Measurements from ENCODE around the gene TMEM200B.
"Not testable (repeated sequence)": the region's sequence is repeated elsewhere in the genome, so short reads cannot be mapped to it uniquely, and the experiment has no call there.

TMEM200B gene

GRCh38 chr1:29105822-29106221, 17.9 kb downstream of the TMEM200B start:
- no peak for DNase-seq

- DNase-seq = no peak
Measured at GRCh38 chr1:29100487-29100886, 23.2 kb downstream of the TMEM200B start.

- DNase-seq = no peak
Measured at GRCh38 chr1:29099286-29099685, 24.4 kb downstream of the TMEM200B start.

GRCh38 chr1:29096231-29096886, 27.3 kb downstream of the TMEM200B start:
- DNase-seq = no peak

GRCh38 chr1:29094954-29095353, 28.7 kb downstream of the TMEM200B start:
- no peak for DNase-seq

GRCh38 chr1:29094433-29094832, 29.3 kb downstream of the TMEM200B start:
- no peak for DNase-seq

GRCh38 chr1:29092704-29093103, 31.0 kb downstream of the TMEM200B start:
- DNase-seq = not testable (repeated sequence)

GRCh38 chr1:29090937-29091618, 32.6 kb downstream of the TMEM200B start:
- no peak for DNase-seq

GRCh38 chr1:29084196-29084521, 39.5 kb downstream of the TMEM200B start:
- DNase-seq = no peak

GRCh38 chr1:29083317-29084195, 40.1 kb downstream of the TMEM200B start:
- DNase-seq = no peak

GRCh38 chr1:29082519-29082918, 41.2 kb downstream of the TMEM200B start:
- DNase-seq = no peak

GRCh38 chr1:29081201-29081600, 42.5 kb downstream of the TMEM200B start:
- DNase-seq = no peak

- not testable (repeated sequence) for DNase-seq
Measured at GRCh38 chr1:29079916-29080629, 43.6 kb downstream of the TMEM200B start.

GRCh38 chr1:29077155-29077554, 46.5 kb downstream of the TMEM200B start:
- DNase-seq = no peak

Data from HCEC 1CT (cell line).